Measurements from ENCODE around the gene ANKRD55. TPM values are rescaled to one million over a fixed set of nuclear protein-coding genes. Genes with fewer than 3 reads are reported as not detected.

Gene ANKRD55
- total and polyA plus RNA-seq, 2 donors (not counting 3 experiments of a cell fraction or from before 2014, with no cell fraction given) = 1.4 to 2.1 TPM

DNA sequence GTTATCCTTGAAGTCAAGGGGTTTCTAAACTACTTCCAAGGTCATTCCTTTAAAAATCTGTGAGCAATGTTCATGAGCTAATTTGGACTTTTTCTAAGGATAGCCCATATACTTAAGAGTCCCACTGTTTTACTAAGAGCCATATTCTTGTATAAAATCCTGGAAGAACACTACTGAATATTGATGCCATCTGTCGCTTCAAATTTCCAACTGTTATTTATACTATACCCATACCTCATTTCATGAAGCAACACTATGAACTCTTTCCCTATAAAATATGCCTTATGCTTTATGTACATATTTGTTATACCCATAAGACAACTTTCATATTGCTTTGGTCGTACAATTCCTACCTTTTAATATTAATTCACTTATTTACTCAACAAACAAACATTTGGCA, 12.4 kb upstream of the ANKRD55 start:
- Histone ChIP-seq H3K4me3 (replicated peaks in 1 of 3; ENCODE audit: insufficient read depth in 1 of 3, low read depth in 1 of 3, low read length in 3 of 3) (no peak overlapping the region), H3K9me3 (replicated peaks; ENCODE audit: control insufficient read depth, insufficient read depth, low read length) (no peaks in the 10 kb centered on the region), H3K27ac (ENCODE audit: insufficient read depth, low read depth, low read length) (no peak overlapping the region), H3K9ac (replicated peaks; ENCODE audit: extremely low read depth, insufficient read depth, low read length) (no peak overlapping the region), H4K20me1 (replicated peaks; ENCODE audit: control insufficient read depth, extremely low read depth, insufficient read depth, low read length) (no peaks in the 10 kb centered on the region), H3K4me1 (ENCODE audit: control insufficient read depth, extremely low read depth, insufficient read depth, low read length) (no peaks in the 10 kb centered on the region), H3K4me2 (ENCODE audit: insufficient read depth, low read length) (no peak overlapping the region), H3K79me2 (ENCODE audit: control insufficient read depth, insufficient read depth, low read length) (no peaks in the 10 kb centered on the region), H2AFZ (ENCODE audit: low read depth, low read length) (no peak overlapping the region), H3K36me3 (ENCODE audit: control insufficient read depth in 2 of 2, extremely low read depth in 1 of 2, insufficient read depth in 2 of 2, low read length in 2 of 2) (no peaks in the 10 kb centered on the region), H3K9me1 (replicated peaks; ENCODE audit: control insufficient read depth, extremely low read depth, insufficient read depth, low read length) (no peaks in the 10 kb centered on the region), H3K27me3 (ENCODE audit: control insufficient read depth in 2 of 2, insufficient read depth in 2 of 2, low read length in 2 of 2) (no peaks in the 10 kb centered on the region)
- no peak for FAIRE-seq
- DNase-seq (ENCODE audit: low read depth, low spot score) = no peak
- CTCF ChIA-PET = interaction anchor here (0.7 kb wide), 1 partner anchor 309 kb away, joined by 4 read pairs; no protein-coding TSS in a partner anchor
- POLR2A ChIA-PET = no interaction called here
- no TSS peak for BruUV-seq (replicated peaks)
- intact Hi-C loops (cut with micrococcal nuclease) = no loop called here
- dilution Hi-C loops (cut with MboI; ENCODE audit: extremely low pct_ligation_motif_present, low sequenced_read_pairs) = no loop called here
- TF ChIP-seq POLR2A (IDR thresholded peaks at IDR 0.05; ENCODE audit: low read depth, low read length) (no peak), EZH2 (IDR thresholded peaks at IDR 0.05; ENCODE audit: borderline replicate concordance, low read depth, low read length, severe bottlenecking) (no peak), POLR2AphosphoS5 (IDR thresholded peaks at IDR 0.05; ENCODE audit: insufficient read depth, low read depth, low read length) (no peak), FOS (IDR thresholded peaks at IDR 0.05; ENCODE audit: borderline replicate concordance, insufficient read depth, low read length) (no peak), JUN (IDR thresholded peaks at IDR 0.05; ENCODE audit: borderline replicate concordance, insufficient read depth, insufficient read length, low read depth) (no peak), GATA2 (IDR thresholded peaks at IDR 0.05; ENCODE audit: insufficient read depth, insufficient read length, low read depth, low read length) (no peak), MYC (IDR thresholded peaks at IDR 0.05; ENCODE audit: low read depth, low read length) (no peak)
- TF ChIP-seq, protein P1, sequence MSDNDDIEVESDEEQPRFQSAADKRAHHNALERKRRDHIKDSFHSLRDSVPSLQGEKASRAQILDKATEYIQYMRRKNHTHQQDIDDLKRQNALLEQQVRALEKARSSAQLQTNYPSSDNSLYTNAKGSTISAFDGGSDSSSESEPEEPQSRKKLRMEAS (IDR thresholded peaks at IDR 0.05; ENCODE audit: insufficient read depth, insufficient read length) = no peak
- TF ChIP-seq, protein P2, sequence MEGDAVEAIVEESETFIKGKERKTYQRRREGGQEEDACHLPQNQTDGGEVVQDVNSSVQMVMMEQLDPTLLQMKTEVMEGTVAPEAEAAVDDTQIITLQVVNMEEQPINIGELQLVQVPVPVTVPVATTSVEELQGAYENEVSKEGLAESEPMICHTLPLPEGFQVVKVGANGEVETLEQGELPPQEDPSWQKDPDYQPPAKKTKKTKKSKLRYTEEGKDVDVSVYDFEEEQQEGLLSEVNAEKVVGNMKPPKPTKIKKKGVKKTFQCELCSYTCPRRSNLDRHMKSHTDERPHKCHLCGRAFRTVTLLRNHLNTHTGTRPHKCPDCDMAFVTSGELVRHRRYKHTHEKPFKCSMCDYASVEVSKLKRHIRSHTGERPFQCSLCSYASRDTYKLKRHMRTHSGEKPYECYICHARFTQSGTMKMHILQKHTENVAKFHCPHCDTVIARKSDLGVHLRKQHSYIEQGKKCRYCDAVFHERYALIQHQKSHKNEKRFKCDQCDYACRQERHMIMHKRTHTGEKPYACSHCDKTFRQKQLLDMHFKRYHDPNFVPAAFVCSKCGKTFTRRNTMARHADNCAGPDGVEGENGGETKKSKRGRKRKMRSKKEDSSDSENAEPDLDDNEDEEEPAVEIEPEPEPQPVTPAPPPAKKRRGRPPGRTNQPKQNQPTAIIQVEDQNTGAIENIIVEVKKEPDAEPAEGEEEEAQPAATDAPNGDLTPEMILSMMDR (IDR thresholded peaks at IDR 0.05; ENCODE audit: extremely low read depth in 1 of 2, insufficient read depth in 1 of 2, low read depth in 1 of 2, low read length in 2 of 2) = no peak

All from endothelial cell of umbilical vein (primary cell).